GM18907 (cell line): ENCODE measurements around the gene PTPRF.

Experiments used
- ATAC-seq: cut with Tn5 transposase; IDR thresholded peaks from one replicate; pipeline ENCODE4 v1.9.1; 2021; ENCODE audit warnings: mild to moderate bottlenecking, moderate library complexity; ENCODE audit not compliant: unreplicated experiment

The PTPRF gene

GRCh38 chr1:43653339-43653738, 122.7 kb downstream of the PTPRF start:
- no peak for ATAC-seq

GRCh38 chr1:43653893-43654292, 123.2 kb downstream of the PTPRF start:
- ATAC-seq = no peak

- no peak for ATAC-seq
Observed at GRCh38 chr1:43655953-43656352, 125.3 kb downstream of the PTPRF start.

- no peak for ATAC-seq
Observed at GRCh38 chr1:43659212-43660166, 128.8 kb downstream of the PTPRF start.

- ATAC-seq = no peak
Observed at GRCh38 chr1:43660355-43660754, 129.7 kb downstream of the PTPRF start.

GRCh38 chr1:43664369-43664768, 133.7 kb downstream of the PTPRF start:
- ATAC-seq = no peak

GRCh38 chr1:43666608-43667007, 135.9 kb downstream of the PTPRF start:
- no peak for ATAC-seq

- no peak for ATAC-seq
Observed at GRCh38 chr1:43668956-43669355, 138.3 kb downstream of the PTPRF start.

GRCh38 chr1:43669878-43670277, 139.2 kb downstream of the PTPRF start:
- ATAC-seq = no peak

GRCh38 chr1:43671193-43671592, 140.5 kb downstream of the PTPRF start:
- no peak for ATAC-seq

- no peak for ATAC-seq
Observed at GRCh38 chr1:43671626-43672330, 141.1 kb downstream of the PTPRF start.

GRCh38 chr1:43673261-43673660, 142.6 kb downstream of the PTPRF start:
- ATAC-seq = no peak
